Caco-2 (cell line): ENCODE results near the gene CYTL1. TPM values are rescaled to one million over a fixed set of nuclear protein-coding genes. Genes with fewer than 3 reads are reported as not detected.

Source experiments
- BruUV-seq: library from RNA; stranded (reverse); fragments of 400-500 nt; replicated peaks from 2 replicates; lab custom pipeline; 2021; lab: Mats Ljungman, UMichigan
- CTCF ChIA-PET: fragments of 300-600 bp; sonication (Branson Sonifier 250); formaldehyde crosslinking; loops from one replicate; lab custom pipeline; 2022; ENCODE audit warnings: antibody characterized with exemption; lab: Charles Lee
- POLR2A ChIA-PET: fragments of 300-600 bp; sonication (Branson Sonifier 250); formaldehyde crosslinking; loops from one replicate; lab custom pipeline; 2022; ENCODE audit warnings: antibody characterized with exemption; lab: Charles Lee
- DNase-seq, 2 experiments: peaks; one replicate each; pipeline versions ENCODE4 v3.0.0 to v3.0.0-alpha.2; 2020 to 2022
- H3K27me3 ChIP-seq: replicated peaks from 2 replicates; pipeline ENCODE4 v1.6.0; 2011; ENCODE audit warnings: low read length; ENCODE audit not compliant: control insufficient read depth, insufficient read depth
- H3K36me3 ChIP-seq: 2 replicates; pipeline ENCODE4 v1.5.1; 2011; ENCODE audit warnings: low read length; ENCODE audit not compliant: control insufficient read depth, insufficient read depth
- H3K4me1 ChIP-seq: fragments of 250-450 bp; sonication (Bioruptor Pico); 2 replicates; pipeline ENCODE4 v1.5.1; 2020; ENCODE audit warnings: mild to moderate bottlenecking
- H3K4me3 ChIP-seq: 2 replicates; pipeline ENCODE4 v1.5.1; 2011; ENCODE audit warnings: low read depth, mild to moderate bottlenecking, control low read depth, low read length
- H3K9me3 ChIP-seq: fragments of 250-450 bp; sonication (Bioruptor Pico); 2 replicates; pipeline ENCODE4 v1.5.1; 2020; ENCODE audit warnings: mild to moderate bottlenecking, moderate library complexity
- H3K27ac Mint-ChIP-seq: one replicate; pipeline ENCODE4 v1.8.0; 2022; ENCODE audit warnings: mixed read lengths; ENCODE audit not compliant: unreplicated experiment
- H3K27me3 Mint-ChIP-seq: one replicate; pipeline ENCODE4 v1.8.0; 2022; ENCODE audit warnings: mixed read lengths; ENCODE audit not compliant: insufficient read depth, unreplicated experiment
- H3K36me3 Mint-ChIP-seq: one replicate; pipeline ENCODE4 v1.8.0; 2022; ENCODE audit warnings: mild to moderate bottlenecking, mixed read lengths; ENCODE audit not compliant: insufficient read depth, unreplicated experiment
- H3K4me1 Mint-ChIP-seq: one replicate; pipeline ENCODE4 v1.8.0; 2022; ENCODE audit warnings: low read depth, mixed read lengths; ENCODE audit not compliant: unreplicated experiment
- H3K4me3 Mint-ChIP-seq: one replicate; pipeline ENCODE4 v1.8.0; 2022; ENCODE audit warnings: mild to moderate bottlenecking, moderate library complexity, mixed read lengths; ENCODE audit not compliant: unreplicated experiment
- H3K9me3 Mint-ChIP-seq: one replicate; pipeline ENCODE4 v1.8.0; 2022; ENCODE audit warnings: mixed read lengths; ENCODE audit not compliant: unreplicated experiment
- intact Hi-C: fragments of 100-400 bp; cut with micrococcal nuclease; formaldehyde crosslinking; loops from one replicate; pipeline ENCODE4 v1.10.0; 2022; ENCODE audit not compliant: unreplicated experiment
- total RNA-seq: library from RNA; stranded (reverse); gene quantifications from 2 replicates; pipeline ENCODE4 v1.2.3, GENCODE V29; 2022
- TF ChIP-seq, protein P1 (sequence below), 2 experiments: fragments of 200-600 bp in 1 of 2; IDR thresholded peaks; 1 replicate in 1 of 2; 2 replicates in 1 of 2; pipeline versions ENCODE4 v1.5.1 to v1.8.0; 2011 to 2022; ENCODE audit warnings: antibody characterized with exemption in 1 of 2, control low read depth in 1 of 2, inconsistent platforms in 1 of 2, low read depth in 1 of 2, low read length in 1 of 2, mild to moderate bottlenecking in 1 of 2, moderate library complexity in 1 of 2; ENCODE audit not compliant: insufficient read depth in 1 of 2, severe bottlenecking in 1 of 2, unreplicated experiment in 1 of 2

Gene CYTL1
- total RNA-seq, 1 experiment from 2014 or later: not detected

DNA sequence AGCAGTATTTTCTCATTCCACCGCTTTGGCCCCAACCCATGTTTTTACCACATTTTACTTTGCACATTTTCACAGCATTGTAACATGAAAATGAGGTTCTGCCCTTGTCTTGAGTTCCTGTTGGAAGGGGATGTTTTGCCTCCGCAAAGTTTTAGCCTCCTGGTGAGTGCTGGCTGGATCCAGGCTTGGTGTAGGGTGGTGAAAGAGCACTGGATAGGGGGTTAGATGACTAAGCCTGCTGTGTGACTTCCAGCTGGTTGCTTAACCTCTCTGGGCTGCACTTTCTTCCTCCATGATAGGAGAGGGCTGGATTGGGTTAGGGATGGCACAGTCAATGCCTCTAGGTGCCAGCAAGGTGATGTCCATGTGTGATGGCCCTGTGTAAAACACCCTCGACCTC is 28.9 kb downstream of the CYTL1 start:
- no peaks in the 10 kb centered on the region for H3K36me3 ChIP-seq
- 0 out of 2 replicates have a peak, but pooled peaks cover 6% of the 10 kb centered on the region for H3K4me1 ChIP-seq
- Mint-ChIP-seq H3K4me3 (no peak overlapping the region), H3K27me3 (peaks cover 3% of the 10 kb centered on the region), H3K4me1 (no peaks in the 10 kb centered on the region), H3K9me3 (no peaks in the 10 kb centered on the region), H3K36me3 (no peaks in the 10 kb centered on the region), H3K27ac (no peak overlapping the region)
- POLR2A ChIA-PET: no interaction called here
- no TSS peak for BruUV-seq
- CTCF ChIA-PET: no interaction called here
- H3K27me3 ChIP-seq: no peaks in the 10 kb centered on the region
- intact Hi-C loops: loop anchor here (5.0 to 10.0 kb wide), 2 partner anchors 384 to 503 kb away; no protein-coding TSS in a partner anchor
- TF ChIP-seq, protein P1, sequence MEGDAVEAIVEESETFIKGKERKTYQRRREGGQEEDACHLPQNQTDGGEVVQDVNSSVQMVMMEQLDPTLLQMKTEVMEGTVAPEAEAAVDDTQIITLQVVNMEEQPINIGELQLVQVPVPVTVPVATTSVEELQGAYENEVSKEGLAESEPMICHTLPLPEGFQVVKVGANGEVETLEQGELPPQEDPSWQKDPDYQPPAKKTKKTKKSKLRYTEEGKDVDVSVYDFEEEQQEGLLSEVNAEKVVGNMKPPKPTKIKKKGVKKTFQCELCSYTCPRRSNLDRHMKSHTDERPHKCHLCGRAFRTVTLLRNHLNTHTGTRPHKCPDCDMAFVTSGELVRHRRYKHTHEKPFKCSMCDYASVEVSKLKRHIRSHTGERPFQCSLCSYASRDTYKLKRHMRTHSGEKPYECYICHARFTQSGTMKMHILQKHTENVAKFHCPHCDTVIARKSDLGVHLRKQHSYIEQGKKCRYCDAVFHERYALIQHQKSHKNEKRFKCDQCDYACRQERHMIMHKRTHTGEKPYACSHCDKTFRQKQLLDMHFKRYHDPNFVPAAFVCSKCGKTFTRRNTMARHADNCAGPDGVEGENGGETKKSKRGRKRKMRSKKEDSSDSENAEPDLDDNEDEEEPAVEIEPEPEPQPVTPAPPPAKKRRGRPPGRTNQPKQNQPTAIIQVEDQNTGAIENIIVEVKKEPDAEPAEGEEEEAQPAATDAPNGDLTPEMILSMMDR (IDR thresholded peaks at IDR 0.05; ENCODE audit: insufficient read depth in 1 of 2, low read depth in 1 of 2, low read length in 1 of 2, severe bottlenecking in 1 of 2, unreplicated experiment in 1 of 2): no peak
- no peaks in the 10 kb centered on the region for H3K9me3 ChIP-seq
- no peak for DNase-seq
- no peak overlapping the region for H3K4me3 ChIP-seq

DNA sequence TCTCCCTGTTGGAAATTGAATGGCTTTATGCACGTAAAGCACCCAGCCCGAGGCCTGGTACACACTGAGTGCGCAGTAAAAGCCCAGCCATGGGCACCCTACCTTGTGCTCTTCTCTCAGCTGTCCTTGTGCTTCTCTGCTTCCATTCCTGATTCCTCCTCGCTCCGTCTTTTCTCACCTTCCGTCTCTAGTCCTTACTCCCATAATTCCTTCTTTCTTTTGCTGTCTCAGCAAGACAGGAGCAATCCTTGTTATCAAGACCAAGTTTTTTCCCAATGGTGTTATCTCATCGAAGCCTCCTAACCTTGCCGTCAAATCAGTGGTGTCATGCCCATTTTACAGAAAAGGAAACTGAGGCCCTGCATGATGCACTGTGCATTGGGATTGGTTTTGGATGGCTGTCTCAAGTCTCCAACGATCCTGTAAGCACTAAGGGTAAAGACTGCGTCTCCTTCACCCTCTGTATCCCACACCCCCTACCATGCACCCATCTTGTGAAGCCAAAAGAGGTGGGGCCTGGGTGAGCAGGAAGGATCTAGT is 30.1 kb downstream of the CYTL1 start:
- no peaks in the 10 kb centered on the region for H3K36me3 Mint-ChIP-seq
- H3K4me3 Mint-ChIP-seq: no peak overlapping the region
- H3K36me3 ChIP-seq: no peaks in the 10 kb centered on the region
- no peaks in the 10 kb centered on the region for H3K27me3 Mint-ChIP-seq
- ChIA-PET POLR2A (no interaction called here), CTCF (no interaction called here)
- no peaks in the 10 kb centered on the region for H3K9me3 Mint-ChIP-seq
- no peaks in the 10 kb centered on the region for H3K27me3 ChIP-seq
- H3K4me1 ChIP-seq: no peaks in the 10 kb centered on the region
- TF ChIP-seq, protein P1 (IDR thresholded peaks at IDR 0.05; ENCODE audit: insufficient read depth in 1 of 2, low read depth in 1 of 2, low read length in 1 of 2, severe bottlenecking in 1 of 2, unreplicated experiment in 1 of 2): no peak
- no peak overlapping the region for H3K27ac Mint-ChIP-seq
- BruUV-seq: no TSS peak
- H3K4me1 Mint-ChIP-seq: no peaks in the 10 kb centered on the region
- H3K4me3 ChIP-seq: no peak overlapping the region
- no peak for DNase-seq
- no peaks in the 10 kb centered on the region for H3K9me3 ChIP-seq
- intact Hi-C loops: no loop called here

GRCh38 chr4:4987656-4988055 is 31.6 kb downstream of the CYTL1 start:
- POLR2A ChIA-PET: no interaction called here
- Histone ChIP-seq H3K27me3 (no peaks in the 10 kb centered on the region), H3K4me3 (no peak overlapping the region), H3K4me1 (no peaks in the 10 kb centered on the region), H3K9me3 (no peaks in the 10 kb centered on the region), H3K36me3 (no peaks in the 10 kb centered on the region)
- no TSS peak for BruUV-seq
- TF ChIP-seq, protein P1 (IDR thresholded peaks at IDR 0.05; ENCODE audit: insufficient read depth in 1 of 2, low read depth in 1 of 2, low read length in 1 of 2, severe bottlenecking in 1 of 2, unreplicated experiment in 1 of 2): no peak
- no peaks in the 10 kb centered on the region for H3K4me1 Mint-ChIP-seq
- no peak overlapping the region for H3K4me3 Mint-ChIP-seq
- DNase-seq: no peak
- CTCF ChIA-PET: no interaction called here
- no peaks in the 10 kb centered on the region for H3K27me3 Mint-ChIP-seq
- H3K9me3 Mint-ChIP-seq: no peaks in the 10 kb centered on the region
- intact Hi-C loops: no loop called here
- H3K27ac Mint-ChIP-seq: no peak overlapping the region
- H3K36me3 Mint-ChIP-seq: no peaks in the 10 kb centered on the region
